Liver (tissue), 9 donors: ENCODE measurements around the gene RTCB. TPM values are rescaled to one million over a fixed set of nuclear protein-coding genes. Genes with fewer than 3 reads are reported as not detected.
"Not testable (repeated sequence)": the region's sequence is repeated elsewhere in the genome, so short reads cannot be mapped to it uniquely, and the experiment has no call there.

Experiments used
- DNase-seq: peaks from one replicate; pipeline ENCODE4 v3.0.0-alpha.2; 2017; ENCODE audit warnings: low spot score
- H3K27ac ChIP-seq, 2 donors: one replicate each; pipeline ENCODE4 v1.7.0; 2013; ENCODE audit warnings: inconsistent platforms in 2 of 2, low read length in 2 of 2, control low read depth in 1 of 2, low read depth in 1 of 2, mild to moderate bottlenecking in 1 of 2
- H3K27me3 ChIP-seq, 4 donors: one replicate each; pipeline versions ENCODE4 v1.6.1 to v1.7.0; 2013; ENCODE audit warnings: low read length in 3 of 4, inconsistent platforms in 1 of 4, mild to moderate bottlenecking in 1 of 4, moderate library complexity in 1 of 4; ENCODE audit not compliant: control insufficient read depth in 4 of 4, insufficient read depth in 4 of 4
- H3K36me3 ChIP-seq, 4 donors: one replicate each; pipeline versions ENCODE4 v1.6.1 to v1.7.0; 2013; ENCODE audit warnings: low read length in 3 of 4, mild to moderate bottlenecking in 3 of 4, low read depth in 1 of 4, moderate library complexity in 1 of 4; ENCODE audit not compliant: control insufficient read depth in 4 of 4, insufficient read depth in 3 of 4
- H3K4me1 ChIP-seq, 4 donors: one replicate each; pipeline versions ENCODE4 v1.6.1 to v1.7.0; 2013; ENCODE audit warnings: low read length in 3 of 4, mild to moderate bottlenecking in 3 of 4, moderate library complexity in 1 of 4; ENCODE audit not compliant: control insufficient read depth in 4 of 4, insufficient read depth in 4 of 4
- H3K4me3 ChIP-seq, 3 donors: one replicate each; pipeline versions ENCODE4 v1.6.1 to v1.7.0; 2013; ENCODE audit warnings: low read length in 3 of 3, control low read depth in 1 of 3, low read depth in 1 of 3, mild to moderate bottlenecking in 1 of 3
- H3K9ac ChIP-seq, 2 donors: one replicate each; pipeline ENCODE4 v1.7.0; 2013; ENCODE audit warnings: low read length in 2 of 2, mild to moderate bottlenecking in 2 of 2, moderate library complexity in 2 of 2, control low read depth in 1 of 2, low read depth in 1 of 2
- H3K9me3 ChIP-seq, 4 donors: one replicate each; pipeline versions ENCODE4 v1.6.1 to v1.7.0; 2013; ENCODE audit warnings: low read length in 3 of 4; ENCODE audit not compliant: control insufficient read depth in 4 of 4
- ATF3 ChIP-seq: IDR thresholded peaks from 2 replicates; pipeline ENCODE4 v1.6.1; 2016; ENCODE audit warnings: antibody characterized with exemption
- CTCF ChIP-seq: fragments of 150-350 bp; IDR thresholded peaks from 2 replicates; pipeline ENCODE4 v1.5.1; 2017; ENCODE audit warnings: improper control_type of control experiment, low read depth, low read length; ENCODE audit not compliant: missing input control
- EGR1 ChIP-seq, 2 donors: IDR thresholded peaks; 2 replicates each; pipeline ENCODE4 v1.6.1; 2016 to 2018; ENCODE audit warnings: antibody characterized with exemption in 2 of 2, low read depth in 2 of 2
- FOXA1 ChIP-seq: IDR thresholded peaks from 2 replicates; pipeline ENCODE4 v1.6.1; 2016; ENCODE audit warnings: antibody characterized with exemption
- FOXA2 ChIP-seq: IDR thresholded peaks from 2 replicates; pipeline ENCODE4 v1.6.1; 2016; ENCODE audit warnings: antibody characterized with exemption
- GABPA ChIP-seq, 2 donors: IDR thresholded peaks in 1 of 2; conservative IDR thresholded peaks in 1 of 2; 2 replicates each; pipeline ENCODE4 v1.6.1; 2016; ENCODE audit warnings: antibody characterized with exemption in 2 of 2, mild to moderate bottlenecking in 1 of 2, moderate library complexity in 1 of 2
- HNF4A ChIP-seq, 2 donors: conservative IDR thresholded peaks; 2 replicates each; pipeline ENCODE4 v1.6.1; 2016; ENCODE audit warnings: antibody characterized with exemption in 2 of 2, mild to moderate bottlenecking in 2 of 2
- HNF4G ChIP-seq: IDR thresholded peaks from 2 replicates; pipeline ENCODE4 v1.6.1; 2016; ENCODE audit warnings: antibody characterized with exemption
- JUND ChIP-seq, 2 donors: IDR thresholded peaks; 2 replicates each; pipeline ENCODE4 v1.6.1; 2016; ENCODE audit warnings: antibody characterized with exemption in 2 of 2
- MAX ChIP-seq: IDR thresholded peaks from 2 replicates; pipeline ENCODE4 v1.6.1; 2016; ENCODE audit warnings: antibody characterized with exemption
- NR2F2 ChIP-seq: IDR thresholded peaks from 2 replicates; pipeline ENCODE4 v1.6.1; 2016; ENCODE audit warnings: antibody characterized with exemption
- RAD21 ChIP-seq, 2 donors: IDR thresholded peaks; 2 replicates each; pipeline ENCODE4 v1.6.1; 2016; ENCODE audit warnings: antibody characterized with exemption in 2 of 2, mild to moderate bottlenecking in 2 of 2
- REST ChIP-seq: IDR thresholded peaks from 2 replicates; pipeline ENCODE4 v1.6.1; 2016; ENCODE audit warnings: antibody characterized with exemption, mild to moderate bottlenecking
- RXRA ChIP-seq, 2 donors: IDR thresholded peaks; 2 replicates each; pipeline ENCODE4 v1.6.1; 2017 to 2018; ENCODE audit warnings: antibody characterized with exemption in 2 of 2, mild to moderate bottlenecking in 1 of 2
- SP1 ChIP-seq: IDR thresholded peaks from 2 replicates; pipeline ENCODE4 v1.6.1; 2018; ENCODE audit warnings: antibody characterized with exemption, mild to moderate bottlenecking
- TAF1 ChIP-seq: conservative IDR thresholded peaks from 2 replicates; pipeline ENCODE4 v1.6.1; 2016; ENCODE audit warnings: antibody characterized with exemption, mild to moderate bottlenecking
- YY1 ChIP-seq: IDR thresholded peaks from 2 replicates; pipeline ENCODE4 v1.6.1; 2016; ENCODE audit warnings: antibody characterized with exemption, mild to moderate bottlenecking
- ZBTB33 ChIP-seq: IDR thresholded peaks from 2 replicates; pipeline ENCODE4 v1.6.1; 2016; ENCODE audit warnings: antibody characterized with exemption
- WGBS: extraction: QIAGEN DNeasy Blood & Tissue Kit; methylation state at CpG from one replicate; pipeline ENCODE4 v1.1.7; 2013; 5-methylcytosine and 5-hydroxymethylcytosine counted together
- polyA plus RNA-seq, 2 donors: library from polyadenylated mRNA; stranded (reverse) in 1 of 2; unstranded in 1 of 2; fragments of 200-250 nt in 1 of 2; fragments of >200 nt in 1 of 2; fragmentation: Nextera tagmentation in 1 of 2; extraction: Ambion mirVana in 1 of 2; gene quantifications; one replicate each; pipeline versions ENCODE4 v1.2.1 to v1.2.3, GENCODE V29; 2013 to 2015
- total RNA-seq, 2 donors: library from RNA; depleted of rRNA; stranded (reverse); fragments of >200 nt; gene quantifications; one replicate each; pipeline ENCODE4 v1.2.3, GENCODE V29; 2014
- donor health status: healthy.
- donor health status: healthy.
- donor health status: healthy.
- donor health status: healthy.
- donor health status: healthy.

The RTCB gene
- total and polyA plus RNA-seq, 4 donors, result 36.7 to 76.7 (median 46.3) TPM

- 96% methylated on average over 14 of the region's 14 CpGs for WGBS
- H3K9me3 ChIP-seq, result no peaks in the 10 kb centered on the region
- DNase-seq, result no peak
Measured at GRCh38 chr22:32352681-32353080, 59.4 kb downstream of the RTCB start.

GRCh38 chr22:32351875-32352274 lies 60.2 kb downstream of the RTCB start:
- not testable (repeated sequence) for H3K9ac ChIP-seq, H3K4me3 ChIP-seq, DNase-seq, H3K4me1 ChIP-seq, H3K36me3 ChIP-seq, H3K27ac ChIP-seq, H3K9me3 ChIP-seq, H3K27me3 ChIP-seq
- WGBS, result 95% methylated on average over 1 of the region's 1 CpG

More at GRCh38 chr22:32352681-32353080, 59.4 kb downstream of the RTCB start:
- H3K27me3 ChIP-seq, result no peaks in the 10 kb centered on the region
- no peak for TF ChIP-seq NR2F2
- TF ChIP-seq JUND (IDR thresholded peaks at IDR 0.05), result no peak
- no peak for TF ChIP-seq EGR1 (IDR thresholded peaks at IDR 0.05; ENCODE audit: low read depth in 2 of 2)
- no peak for TF ChIP-seq YY1
- TF ChIP-seq REST, result no peak
- TF ChIP-seq CTCF, result no peak
- no peak for TF ChIP-seq FOXA2
- no peak for TF ChIP-seq GABPA (IDR thresholded peaks at IDR 0.05 in 1 of 2, conservative IDR thresholded peaks at IDR 0.05 in 1 of 2)
- no peak for TF ChIP-seq ZBTB33
- no peak for TF ChIP-seq SP1
- no peak for TF ChIP-seq HNF4G
- TF ChIP-seq FOXA1, result no peak
- no peak for TF ChIP-seq RAD21 (IDR thresholded peaks at IDR 0.05)
- no peak for TF ChIP-seq MAX
- TF ChIP-seq TAF1, result no peak
- no peak for TF ChIP-seq HNF4A (conservative IDR thresholded peaks at IDR 0.05)
- TF ChIP-seq RXRA (IDR thresholded peaks at IDR 0.05), result no peak
- TF ChIP-seq ATF3, result no peak
- H3K9ac ChIP-seq, result no peak overlapping the region
- H3K36me3 ChIP-seq, result no peaks in the 10 kb centered on the region
- H3K4me3 ChIP-seq, result no peak overlapping the region
- H3K27ac ChIP-seq, result no peak overlapping the region
- no peaks in the 10 kb centered on the region for H3K4me1 ChIP-seq
